OCI-LY1 (cell line): ENCODE results near the gene CBLB.

Experiments used
- H2AFZ ChIP-seq: fragments of 200-600 bp; sonication (generic), shearing (Covaris generic); 2 replicates; pipeline ENCODE4 v1.6.0; 2014; ENCODE audit warnings: antibody characterized with exemption, mild to moderate bottlenecking, low read length
- H3F3A ChIP-seq: fragments of 200-600 bp; sonication (generic), shearing (Covaris generic); 2 replicates; pipeline ENCODE4 v1.6.0; 2014; ENCODE audit warnings: mild to moderate bottlenecking, antibody characterized with exemption, low read length, moderate library complexity; ENCODE audit not compliant: insufficient read depth
- H3K27ac ChIP-seq: fragments of 200-600 bp; sonication (generic); 2 replicates; pipeline ENCODE4 v1.5.1; 2014; ENCODE audit warnings: low read length, mixed run types, mild to moderate bottlenecking, low read depth; ENCODE audit not compliant: poor library complexity, severe bottlenecking
- H3K27me3 ChIP-seq: fragments of 200-600 bp; sonication (generic); 2 replicates; pipeline ENCODE4 v1.6.0; 2014; ENCODE audit warnings: antibody characterized with exemption, mild to moderate bottlenecking, low read length, moderate library complexity; ENCODE audit not compliant: insufficient read depth
- H3K36me3 ChIP-seq: fragments of 200-600 bp; sonication (generic); 2 replicates; pipeline ENCODE4 v1.6.1; 2014; ENCODE audit warnings: mild to moderate bottlenecking, antibody characterized with exemption, low read length, moderate library complexity, mixed read lengths; ENCODE audit not compliant: insufficient read depth
- H3K4me1 ChIP-seq: fragments of 200-600 bp; sonication (generic); 2 replicates; pipeline ENCODE4 v1.5.1; 2014; ENCODE audit warnings: mild to moderate bottlenecking, low read length, moderate library complexity; ENCODE audit not compliant: insufficient read depth, severe bottlenecking
- H3K4me2 ChIP-seq: fragments of 200-600 bp; sonication (generic), shearing (Covaris generic); 2 replicates; pipeline ENCODE4 v1.6.1; 2014; ENCODE audit warnings: low read length
- H3K4me3 ChIP-seq: fragments of 200-600 bp; sonication (generic); 2 replicates; pipeline ENCODE4 v1.5.1; 2014; ENCODE audit warnings: low read length, low read depth, mild to moderate bottlenecking, mixed read lengths; ENCODE audit not compliant: poor library complexity, severe bottlenecking
- H3K79me2 ChIP-seq: fragments of 200-600 bp; shearing (Covaris generic); 2 replicates; pipeline ENCODE4 v1.6.1; 2016; ENCODE audit warnings: mixed run types, low read length, mixed read lengths; ENCODE audit not compliant: insufficient read depth
- H3K9ac ChIP-seq: fragments of 200-600 bp; sonication (generic), shearing (Covaris generic); 2 replicates; pipeline ENCODE4 v1.6.1; 2014; ENCODE audit warnings: mild to moderate bottlenecking, low read length, mixed read lengths
- H3K9me2 ChIP-seq: fragments of 200-600 bp; sonication (generic), shearing (Covaris generic); 2 replicates; pipeline ENCODE4 v1.6.1; 2014; ENCODE audit warnings: low read depth, mild to moderate bottlenecking, low read length, mixed read lengths
- H3K9me3 ChIP-seq: fragments of 200-600 bp; shearing (Covaris generic); 2 replicates; pipeline ENCODE4 v1.6.1; 2014; ENCODE audit warnings: low read length, mixed read lengths
- H4K20me1 ChIP-seq: fragments of 200-600 bp; sonication (generic), shearing (Covaris generic); 2 replicates; pipeline ENCODE4 v1.6.0; 2016; ENCODE audit warnings: mild to moderate bottlenecking, low read length; ENCODE audit not compliant: insufficient read depth
- CTCF ChIP-seq: fragments of 200-600 bp; sonication (generic), shearing (Covaris generic); IDR thresholded peaks from 2 replicates; pipeline ENCODE4 v1.5.1; 2017; ENCODE audit warnings: mild to moderate bottlenecking, antibody characterized with exemption, low read length, moderate library complexity, mixed read lengths
- EZH2 ChIP-seq: fragments of 200-600 bp; sonication (generic), shearing (Covaris generic); IDR thresholded peaks from 2 replicates; pipeline ENCODE4 v1.8.0; 2017; ENCODE audit warnings: borderline replicate concordance, mixed run types, mild to moderate bottlenecking, antibody characterized with exemption, low read length, moderate library complexity, mixed read lengths

The CBLB gene

DNA sequence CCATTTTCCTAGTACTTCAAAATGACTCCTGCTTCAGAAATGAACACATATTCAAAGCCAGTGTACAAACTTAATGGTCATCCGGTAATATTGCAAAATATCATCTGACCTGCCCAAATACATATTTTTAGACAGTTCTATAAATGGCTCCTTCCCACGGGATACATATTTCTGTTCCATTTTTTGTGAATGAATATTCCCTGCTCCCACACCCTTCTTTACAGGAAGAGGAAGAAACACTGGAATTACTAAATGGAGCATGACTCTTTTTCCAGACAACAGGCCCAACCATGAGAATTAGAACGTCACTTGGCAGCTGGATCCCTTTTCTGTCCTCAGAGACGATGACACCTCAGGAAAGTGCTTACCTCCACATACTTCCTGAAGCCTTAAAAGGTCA, 38.0 kb upstream of the CBLB start:
- H3K9me3 ChIP-seq, result no peaks in the 10 kb centered on the region
- no peak overlapping the region for H3K4me3 ChIP-seq
- no peaks in the 10 kb centered on the region for H3K36me3 ChIP-seq
- H3K4me1 ChIP-seq, result peaks cover 13% of the 10 kb centered on the region
- H3K27me3 ChIP-seq, result no peaks in the 10 kb centered on the region
- no peak overlapping the region for H3K9ac ChIP-seq
- no peak overlapping the region for H3K27ac ChIP-seq
- no peak overlapping the region for H2AFZ ChIP-seq
- TF ChIP-seq CTCF, result no peak
- no peak for TF ChIP-seq EZH2
- H3K4me2 ChIP-seq, result no peak overlapping the region
- no peaks in the 10 kb centered on the region for H3K79me2 ChIP-seq
- H4K20me1 ChIP-seq, result no peaks in the 10 kb centered on the region
- H3F3A ChIP-seq, result no peaks in the 10 kb centered on the region
- no peaks in the 10 kb centered on the region for H3K9me2 ChIP-seq

DNA sequence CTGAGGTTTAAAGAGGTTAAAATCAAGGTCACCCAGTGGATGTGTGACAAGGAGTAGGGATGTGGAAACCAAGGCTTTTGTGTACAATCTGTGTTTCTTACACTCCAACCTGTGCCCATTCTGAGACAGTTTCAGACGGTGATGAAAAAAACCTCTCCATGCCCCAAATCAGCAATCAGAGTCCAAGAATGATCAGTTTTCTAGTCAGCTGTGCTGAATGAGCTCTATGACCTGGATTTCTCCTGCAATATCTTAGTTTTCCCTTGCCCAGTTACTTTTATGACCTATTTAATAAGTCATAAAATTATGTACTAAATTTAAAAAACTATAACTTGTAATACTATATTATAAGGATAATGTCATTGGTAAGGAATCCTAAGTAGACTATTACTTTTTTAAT, 37.5 kb upstream of the CBLB start:
- no peaks in the 10 kb centered on the region for H4K20me1 ChIP-seq
- H3K27me3 ChIP-seq, result no peaks in the 10 kb centered on the region
- TF ChIP-seq EZH2, result no peak
- no peak for TF ChIP-seq CTCF
- no peaks in the 10 kb centered on the region for H3K9me3 ChIP-seq
- H3K9ac ChIP-seq, result no peak overlapping the region
- no peak overlapping the region for H3K27ac ChIP-seq
- H3K4me1 ChIP-seq, result peaks cover 13% of the 10 kb centered on the region
- H3K36me3 ChIP-seq, result no peaks in the 10 kb centered on the region
- no peaks in the 10 kb centered on the region for H3K9me2 ChIP-seq
- no peak overlapping the region for H2AFZ ChIP-seq
- H3K4me3 ChIP-seq, result no peak overlapping the region
- H3K79me2 ChIP-seq, result no peaks in the 10 kb centered on the region
- no peak overlapping the region for H3K4me2 ChIP-seq
- H3F3A ChIP-seq, result no peaks in the 10 kb centered on the region

DNA sequence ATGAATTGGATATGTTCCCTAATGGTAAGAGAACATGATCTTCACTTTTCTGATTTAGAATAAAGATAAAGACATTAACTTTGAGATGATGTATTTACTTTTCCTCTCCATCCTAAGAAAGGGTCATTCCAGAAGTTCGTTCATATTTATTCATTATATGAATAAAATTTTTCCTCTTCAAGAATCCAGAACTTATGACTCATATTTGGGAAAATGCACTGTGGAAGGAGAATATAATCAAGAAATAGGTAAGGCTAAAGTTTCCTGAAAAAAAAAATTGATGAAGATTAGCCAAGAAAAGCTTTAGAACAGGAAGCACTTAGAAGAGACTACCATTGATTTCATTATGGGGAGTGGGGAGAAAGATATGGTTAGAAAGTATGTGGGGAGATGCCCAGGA, 36.5 kb upstream of the CBLB start:
- Histone ChIP-seq H3K9me2 (no peaks in the 10 kb centered on the region), H3K4me2 (no peak overlapping the region), H3K27ac (no peak overlapping the region), H3K27me3 (no peaks in the 10 kb centered on the region), H3K79me2 (no peaks in the 10 kb centered on the region), H3K9me3 (no peaks in the 10 kb centered on the region), H2AFZ (no peak overlapping the region), H3K4me1 (peaks cover 13% of the 10 kb centered on the region), H4K20me1 (no peaks in the 10 kb centered on the region), H3K36me3 (no peaks in the 10 kb centered on the region), H3K4me3 (no peak overlapping the region), H3K9ac (no peak overlapping the region), H3F3A (no peaks in the 10 kb centered on the region)
- TF ChIP-seq CTCF, result no peak
- TF ChIP-seq EZH2, result no peak
